T47D (cell line): Measurements from ENCODE around the gene CALML6.
A peak's percentile ranks its signal among the peaks of the same experiment; 100 is the strongest.

Experiments used
- DNase-seq, 2 experiments: peaks; one replicate each; pipeline versions ENCODE4 v3.0.0 to v3.0.0-alpha.2; 2011 to 2012; ENCODE audit warnings: low read depth in 1 of 2, low spot score in 1 of 2
- JUND ChIP-seq: IDR thresholded peaks from 2 replicates; pipeline ENCODE4 v1.6.1; 2012; ENCODE audit warnings: low read depth
- in situ Hi-C: cut with HindIII; loops from 2 replicates; pipeline ENCODE4 v1.10.0; 2016; ENCODE audit warnings: low sequenced_read_pairs, low pct_unique_long_range_greater_than_20kb

The CALML6 gene

GRCh38 chr1:1919304-1920056 lies 4.4 kb downstream of the CALML6 start:
- in situ Hi-C loops, result no loop called here
- DNase-seq, result peak; percentile 96 to 97

GRCh38 chr1:1920057-1920607 lies 5.1 kb downstream of the CALML6 start:
- TF ChIP-seq JUND, result no peak
- in situ Hi-C loops, result no loop called here

More at GRCh38 chr1:1919304-1920056, 4.4 kb downstream of the CALML6 start:
- no peak for TF ChIP-seq JUND

DNA sequence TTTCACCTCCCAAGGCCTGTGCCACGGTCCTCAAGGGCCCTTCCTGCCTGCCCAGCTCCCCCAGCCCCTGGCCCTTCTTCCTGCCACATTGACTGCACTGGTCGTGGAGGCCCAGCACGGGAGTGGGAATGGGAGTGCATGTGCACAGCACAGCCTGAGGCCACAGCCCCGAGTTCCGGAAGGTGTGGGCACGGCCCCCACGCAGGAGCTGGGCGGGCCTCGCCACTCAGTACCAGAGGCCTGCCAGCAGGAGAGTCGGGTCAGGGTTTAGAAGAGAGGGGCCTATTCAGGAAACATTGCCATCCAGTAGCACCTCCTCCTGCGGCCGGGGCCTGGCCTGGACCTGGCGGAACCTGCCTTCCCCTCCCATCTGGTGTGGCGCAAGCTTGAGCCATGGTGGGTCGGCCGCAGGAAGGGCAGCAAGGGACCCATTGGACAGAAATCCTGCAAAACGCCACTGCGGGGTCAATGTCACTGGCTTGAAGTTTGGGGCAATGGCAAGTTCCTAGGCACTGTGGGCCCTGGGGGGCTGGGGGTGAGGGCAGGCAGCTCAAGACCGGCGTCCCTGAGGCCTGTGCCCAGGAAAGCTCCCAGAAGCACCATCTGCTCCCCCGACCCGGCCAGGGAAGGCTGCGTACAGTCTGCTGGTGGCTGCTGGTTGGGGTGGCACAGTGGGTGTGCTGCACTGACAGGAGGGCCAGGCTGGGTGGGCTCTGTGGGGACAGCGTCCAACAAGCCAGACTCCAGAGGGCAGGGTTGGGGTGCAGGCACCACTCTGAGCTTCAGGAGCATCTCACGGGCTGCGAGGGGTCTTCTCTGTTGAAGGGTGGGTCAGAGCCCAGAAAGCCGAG lies 5.8 kb downstream of the CALML6 start:
- TF ChIP-seq JUND, result no peak
- DNase-seq, result no peak
- in situ Hi-C loops, result no loop called here

More at GRCh38 chr1:1920057-1920607, 5.1 kb downstream of the CALML6 start:
- DNase-seq, result no peak

GRCh38 chr1:1921459-1921862 lies 6.4 kb downstream of the CALML6 start:
- no peak for TF ChIP-seq JUND
- in situ Hi-C loops, result no loop called here
- no peak for DNase-seq

GRCh38 chr1:1921901-1922701 lies 7.0 kb downstream of the CALML6 start:
- in situ Hi-C loops, result no loop called here
- no peak for DNase-seq
- no peak for TF ChIP-seq JUND

DNA sequence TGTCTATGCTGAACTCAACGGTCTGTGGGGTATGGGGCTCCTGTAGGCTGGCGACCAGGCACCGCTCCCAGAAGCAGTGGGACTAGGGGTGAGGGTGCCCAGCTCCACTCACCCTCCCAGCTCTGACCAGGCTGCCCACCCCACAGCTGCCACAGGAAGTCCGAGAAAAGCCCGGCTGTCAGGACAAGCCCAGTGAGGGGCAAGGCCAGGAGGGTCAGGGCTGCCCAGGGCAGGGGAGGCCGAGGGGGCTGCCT lies 7.6 kb downstream of the CALML6 start:
- no peak for DNase-seq
- no peak for TF ChIP-seq JUND
- in situ Hi-C loops, result no loop called here

GRCh38 chr1:1922956-1923833 lies 8.1 kb downstream of the CALML6 start:
- in situ Hi-C loops, result no loop called here
- TF ChIP-seq JUND, result no peak
- DNase-seq, result no peak

- TF ChIP-seq JUND, result no peak
- no peak for DNase-seq
- in situ Hi-C loops, result no loop called here
These were observed 9.3 kb downstream of the CALML6 start for GRCh38 chr1:1924386-1924785.

- no peak for DNase-seq
- no peak for TF ChIP-seq JUND
- in situ Hi-C loops, result no loop called here
These were observed 9.8 kb downstream of the CALML6 start for GRCh38 chr1:1924849-1925248.

- DNase-seq, result no peak
- TF ChIP-seq JUND, result no peak
- in situ Hi-C loops, result no loop called here
These were observed 10.6 kb downstream of the CALML6 start for GRCh38 chr1:1925437-1926345.

DNA sequence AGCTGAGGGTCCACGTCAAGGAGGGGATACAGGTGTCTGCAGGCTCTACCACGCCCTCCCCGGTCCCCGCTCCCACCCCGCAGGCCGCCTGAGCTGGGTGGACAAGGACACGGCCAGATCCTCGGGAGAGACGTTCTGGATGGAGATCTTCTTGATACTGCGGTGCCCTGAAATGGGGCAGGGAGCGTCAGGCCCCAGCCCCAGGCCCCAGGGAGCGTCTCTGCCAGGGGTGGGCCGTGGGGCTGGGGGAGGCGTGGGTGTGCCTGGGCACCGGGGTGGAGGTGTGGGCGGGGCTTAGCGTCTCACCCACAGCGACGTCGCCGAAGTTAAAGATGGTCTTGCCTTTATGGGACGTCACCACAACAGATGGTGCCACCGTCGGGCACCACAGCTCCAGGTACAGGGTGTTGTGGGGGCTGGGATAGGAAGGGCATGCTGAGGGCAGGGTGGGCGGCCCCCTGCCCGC lies 11.3 kb downstream of the CALML6 start:
- in situ Hi-C loops, result no loop called here
- no peak for DNase-seq
- no peak for TF ChIP-seq JUND
